Right forelimb (tissue), 1 donor: ENCODE data around the gene ELSPBP1.
"Not testable (repeated sequence)": the region's sequence is repeated elsewhere in the genome, so short reads cannot be mapped to it uniquely, and the experiment has no call there.

Experiments used
- DNase-seq: peaks from one replicate; pipeline ENCODE4 v3.0.0-alpha.2; 2018

ELSPBP1 gene

GRCh38 chr19:47994209-47994802 is at the start of gene ELSPBP1:
Gene ELSPBP1, plus strand, starts transcription at chr19:47994632. Its CDS starts 14,036 bp downstream, at chr19:48008668.
- DNase-seq = no peak

- not testable (repeated sequence) for DNase-seq
Observed at GRCh38 chr19:47949852-47950521, 44.4 kb upstream of the ELSPBP1 start.

- DNase-seq = not testable (repeated sequence)
Observed at GRCh38 chr19:47952132-47952531, 42.3 kb upstream of the ELSPBP1 start.

- not testable (repeated sequence) for DNase-seq
Observed at GRCh38 chr19:47955936-47956335, 38.5 kb upstream of the ELSPBP1 start.

DNA sequence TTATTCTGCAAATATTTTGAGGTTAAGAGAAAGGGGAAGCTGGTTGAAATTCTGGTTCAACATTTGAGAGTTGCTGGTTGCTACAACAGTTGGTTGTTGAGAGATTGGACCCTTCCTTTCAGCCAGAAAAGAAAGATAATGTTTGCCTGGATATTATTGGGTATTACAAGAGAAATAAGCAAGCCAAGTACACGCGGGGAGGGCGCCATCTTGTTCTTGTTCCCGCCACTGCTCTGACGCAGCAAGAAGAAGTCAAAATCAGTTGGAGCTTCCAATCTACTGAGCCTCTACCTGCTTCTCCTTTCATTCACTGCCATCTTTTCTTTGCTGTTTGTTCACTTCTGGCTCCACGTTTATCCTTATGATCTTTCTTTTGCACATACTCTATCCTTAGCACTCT is 20.9 kb upstream of the ELSPBP1 start:
- DNase-seq = no peak

- DNase-seq = no peak
Observed at GRCh38 chr19:47991191-47991808, 3.1 kb upstream of the ELSPBP1 start.

DNA sequence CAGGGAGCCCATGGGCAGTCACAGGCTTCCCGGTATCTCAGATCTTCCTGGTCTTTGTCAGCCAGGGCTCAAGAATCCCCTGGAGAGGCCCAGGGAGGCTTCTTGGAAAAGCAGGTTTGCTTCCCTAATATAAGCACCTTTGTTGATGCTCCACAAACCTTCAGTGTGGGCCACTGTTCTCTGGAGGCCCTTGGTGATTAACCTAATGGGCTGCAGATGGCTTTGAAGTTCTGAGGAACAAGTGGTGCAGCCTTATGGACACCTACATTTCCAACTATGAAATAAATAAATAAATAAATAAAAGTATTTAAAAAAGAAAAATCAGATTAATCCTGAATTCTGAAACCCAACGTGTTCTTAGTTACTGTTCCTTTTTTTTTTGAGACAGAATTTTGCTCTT is 2.4 kb upstream of the ELSPBP1 start, which contains the start of gene BSPH1:
Gene BSPH1, minus strand, starts transcription at position 101 of the 400 bp plus-strand sequence. Its CDS starts 89 bp downstream, at position 12.
- DNase-seq = no peak

DNA sequence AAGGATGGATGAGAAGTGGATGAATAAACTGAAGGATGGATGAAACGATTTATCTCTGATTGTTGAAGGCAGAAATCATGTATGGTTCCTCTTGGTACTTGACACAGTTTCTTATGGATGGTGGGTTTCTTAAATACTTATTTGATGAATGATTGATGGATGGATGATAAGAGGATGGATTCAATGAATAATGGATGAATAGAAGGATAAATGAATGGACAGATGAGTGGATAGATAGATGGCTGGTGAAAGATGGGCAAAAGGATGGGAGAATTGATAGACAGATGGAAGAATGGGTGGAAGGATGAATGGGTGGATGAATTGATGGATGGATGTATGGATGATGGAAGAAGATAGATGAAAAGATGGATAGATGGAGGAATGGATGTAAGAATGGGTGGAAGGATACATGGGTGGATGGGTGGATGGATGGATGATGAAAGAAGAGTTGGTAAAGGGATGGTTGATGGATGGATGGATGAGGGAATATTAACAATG is 1.8 kb downstream of the ELSPBP1 start:
- no peak for DNase-seq

- no peak for DNase-seq
Observed at GRCh38 chr19:47998800-47999199, 4.4 kb downstream of the ELSPBP1 start.

DNA sequence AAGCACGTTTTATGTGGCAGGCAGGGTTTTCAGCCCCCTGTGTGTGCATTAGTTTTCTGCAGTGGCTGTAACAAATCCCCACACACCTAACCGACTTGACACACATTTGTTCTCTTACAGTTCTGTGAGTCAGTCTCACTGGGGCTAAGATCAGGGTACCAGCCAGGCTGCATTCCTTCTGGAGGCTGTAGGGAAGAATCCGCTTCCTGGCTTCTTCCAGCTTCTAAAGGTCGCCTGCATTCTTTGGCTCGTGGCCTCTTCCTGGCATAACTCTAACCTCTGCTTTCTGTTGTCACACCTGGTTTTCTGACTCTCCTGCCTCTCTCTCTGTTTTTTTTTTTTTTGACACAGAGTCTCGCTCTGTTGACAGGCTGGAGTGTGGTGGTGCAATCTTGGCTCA is 6.4 kb downstream of the ELSPBP1 start:
- no peak for DNase-seq

DNA sequence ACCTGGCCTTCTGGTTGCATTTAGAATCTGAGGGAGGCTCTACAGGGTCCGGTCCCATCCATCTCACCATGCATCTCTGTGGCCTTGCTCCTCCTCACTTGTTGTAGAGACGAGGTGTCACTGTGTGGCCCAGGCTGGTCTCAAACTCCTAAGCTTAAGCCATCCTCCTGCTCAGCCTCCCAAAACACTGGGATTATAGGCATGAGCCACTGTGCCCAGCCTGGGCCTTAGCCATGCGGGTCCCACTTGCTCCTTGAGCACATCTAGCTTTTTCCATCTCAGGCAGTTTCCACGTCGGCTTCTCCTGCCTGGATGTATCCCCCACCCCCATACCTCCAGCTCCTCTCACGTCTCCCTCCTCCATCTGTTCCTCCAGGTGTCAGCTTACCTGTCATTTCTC is 9.8 kb downstream of the ELSPBP1 start:
- no peak for DNase-seq

- DNase-seq = no peak
Observed at GRCh38 chr19:48006762-48007161, 12.3 kb downstream of the ELSPBP1 start.

DNA sequence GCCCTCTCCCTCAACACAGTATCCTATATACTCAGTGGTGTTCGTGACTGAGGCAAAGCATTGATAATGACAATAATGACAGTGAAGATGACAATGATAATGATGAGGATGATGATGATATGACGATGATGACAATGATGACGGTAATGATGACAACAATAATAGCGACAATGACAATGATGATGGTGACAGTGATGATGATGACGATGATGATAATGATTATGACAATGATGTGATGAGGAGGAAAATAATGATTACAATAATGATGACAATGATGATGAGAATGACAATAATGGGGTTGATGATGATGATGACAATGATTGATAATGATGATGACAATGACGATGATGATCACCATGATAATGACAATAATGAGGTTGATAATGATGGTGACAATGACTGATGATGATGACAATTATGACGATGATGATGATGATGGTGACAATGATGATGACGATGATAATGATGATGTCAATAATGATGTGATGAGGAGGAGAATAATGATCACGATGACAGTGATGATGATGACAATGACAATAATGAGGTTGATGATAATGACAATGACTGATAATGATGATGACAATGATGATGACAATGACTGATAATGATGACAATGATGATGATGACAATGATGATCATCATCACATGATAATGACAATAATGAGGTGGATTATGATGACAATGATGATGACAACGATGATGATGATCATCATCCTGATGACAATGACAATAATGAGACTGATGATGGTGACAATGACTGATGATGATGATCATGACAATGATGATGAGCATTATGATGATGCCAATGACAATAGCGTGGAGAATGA is 16.7 kb downstream of the ELSPBP1 start:
- DNase-seq = no peak

GRCh38 chr19:48020686-48021085 is 26.3 kb downstream of the ELSPBP1 start:
- DNase-seq = no peak

DNA sequence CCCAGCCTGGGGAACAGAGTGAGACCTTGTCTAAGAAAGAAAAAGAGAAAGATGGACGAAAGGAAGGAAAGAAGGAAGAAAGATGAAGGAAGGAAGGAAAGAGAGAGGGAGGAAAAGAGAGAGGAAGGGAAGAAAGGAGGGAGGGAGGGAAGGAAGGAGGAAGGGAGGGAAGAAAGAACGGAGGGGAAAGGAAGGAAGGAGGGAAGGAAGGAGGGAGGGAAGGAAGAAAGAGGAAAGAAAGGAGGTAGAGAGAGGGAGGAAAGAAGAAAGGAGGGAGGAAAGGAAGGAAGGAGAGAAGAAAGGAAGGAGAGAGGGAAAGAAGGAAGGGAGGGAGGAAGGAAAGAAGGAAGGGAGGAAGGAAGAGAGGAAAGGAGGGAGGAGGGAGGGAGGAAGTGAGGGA is 28.6 kb downstream of the ELSPBP1 start:
- DNase-seq = no peak

- no peak for DNase-seq
Observed at GRCh38 chr19:48023518-48023917, 29.1 kb downstream of the ELSPBP1 start.

DNA sequence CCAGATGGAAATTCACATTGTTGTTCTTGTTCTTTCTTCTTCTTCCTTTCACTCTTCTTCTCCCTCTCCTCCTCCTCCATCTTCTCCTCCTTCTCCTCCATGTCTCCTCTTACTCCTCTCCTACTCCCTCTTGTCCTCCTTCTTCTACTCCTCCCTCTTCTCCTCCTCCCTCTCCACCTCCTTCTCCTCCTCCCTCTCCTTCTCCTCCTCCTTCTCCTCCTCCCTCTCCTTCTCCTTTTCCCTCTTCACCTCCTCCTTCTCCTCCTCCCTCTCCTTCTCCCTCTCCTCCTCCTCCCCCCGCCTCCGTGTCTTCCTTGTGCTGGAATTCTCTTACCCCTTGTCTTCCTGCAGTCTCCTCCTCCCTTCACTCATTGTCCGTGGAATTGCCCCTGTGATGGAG is 31.0 kb downstream of the ELSPBP1 start:
- DNase-seq = no peak

DNA sequence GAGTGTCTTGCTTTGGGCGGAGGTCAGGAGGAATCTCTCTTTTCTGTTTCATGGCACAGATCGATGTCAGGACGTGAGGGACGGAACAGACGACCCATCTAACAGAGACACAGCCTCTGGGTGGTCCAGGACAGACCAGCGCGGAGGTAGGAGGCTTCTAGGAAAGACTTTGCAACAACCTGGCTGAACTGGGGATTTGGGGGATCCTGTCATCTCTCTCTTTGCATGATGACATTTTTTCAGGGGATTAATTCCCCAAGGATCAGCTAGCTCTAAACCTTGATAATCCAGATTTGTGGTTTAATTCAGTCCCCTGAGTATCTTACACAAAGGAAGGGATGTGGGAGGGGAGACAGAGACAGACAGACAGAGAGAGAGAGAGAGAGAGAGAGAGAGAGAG is 35.0 kb downstream of the ELSPBP1 start:
- DNase-seq = no peak

GRCh38 chr19:48030073-48030472 is 35.6 kb downstream of the ELSPBP1 start:
- DNase-seq = no peak

DNA sequence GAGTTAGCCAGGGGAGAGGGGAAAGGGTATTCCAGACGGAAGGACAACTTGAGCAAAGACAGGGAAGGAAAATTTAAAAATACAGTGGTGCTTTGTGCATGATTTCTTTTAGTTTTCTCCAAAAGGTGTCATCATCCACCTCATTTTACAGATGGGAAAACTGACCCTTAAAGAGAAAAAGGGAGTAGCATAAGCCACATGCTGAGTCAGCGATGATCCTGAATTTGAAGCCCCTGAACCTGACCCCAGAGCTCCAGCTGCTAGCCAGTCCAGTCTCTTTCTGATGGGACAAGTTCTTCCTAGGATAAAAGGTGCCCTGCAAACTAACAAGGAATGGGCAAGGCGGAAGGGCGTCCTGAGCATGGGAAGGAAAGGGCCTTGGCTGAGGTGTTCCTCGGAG is 39.2 kb downstream of the ELSPBP1 start:
- DNase-seq = no peak

DNA sequence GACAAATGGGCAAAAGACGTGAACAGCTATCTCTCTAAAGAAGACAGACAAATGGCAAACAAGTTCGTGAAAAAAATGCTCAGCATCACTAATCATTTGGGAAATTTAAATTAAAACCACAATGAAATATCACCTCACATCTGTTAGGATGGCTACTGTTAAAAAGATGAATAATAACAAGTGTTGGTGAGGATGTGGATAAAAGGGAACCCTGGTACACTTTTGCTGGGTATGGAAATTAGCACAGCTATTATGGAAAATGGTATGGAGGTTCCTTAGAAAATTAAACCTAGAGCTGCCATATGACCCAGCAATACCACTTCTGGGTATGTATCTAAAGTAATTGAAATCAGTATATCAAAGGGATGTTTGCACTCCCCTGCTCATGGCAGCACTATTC is 42.3 kb downstream of the ELSPBP1 start:
- DNase-seq = no peak

DNA sequence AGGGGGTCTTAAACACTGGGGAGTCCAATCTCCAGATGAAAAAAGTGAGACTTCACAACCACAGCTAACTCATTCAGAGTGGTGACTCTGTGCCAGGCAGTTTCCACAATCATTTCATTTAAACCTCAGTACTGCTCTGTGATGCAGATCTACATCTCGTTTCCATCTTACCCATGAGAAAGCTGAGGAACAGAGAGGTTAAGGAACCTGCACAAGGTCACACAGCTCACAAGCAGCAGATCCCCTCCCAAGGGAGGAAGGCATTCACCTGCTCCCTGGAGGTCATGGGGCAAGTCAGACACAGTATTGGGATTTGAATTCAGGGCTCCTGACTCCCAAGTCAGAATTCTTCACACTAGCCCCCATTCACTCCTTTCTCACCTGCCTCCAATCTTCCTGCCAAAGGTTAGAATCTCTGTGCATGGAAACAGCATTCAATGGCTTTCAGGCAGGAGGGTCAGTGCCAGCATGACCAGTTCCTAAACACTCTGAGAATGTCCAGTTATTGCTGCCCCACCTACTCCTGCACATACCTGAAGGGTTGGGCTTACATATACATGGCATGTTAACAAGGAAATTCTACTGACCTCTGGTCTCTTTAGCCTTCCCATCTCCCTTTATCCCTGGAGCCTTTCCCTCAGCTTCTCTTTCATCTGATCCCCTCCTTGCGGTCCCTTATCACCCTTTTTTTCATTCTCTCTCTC is 47.6 kb downstream of the ELSPBP1 start:
- DNase-seq = no peak
